Central memory CD8-positive, alpha-beta T cell (primary cell): Measurements from ENCODE around the gene TRIM29.

Experiments
- ATAC-seq: fragments of 150-1000 bp; cut with Tn5 transposase; replicated peaks from 2 replicates; pipeline ENCODE4 v1.10.0; 2022; ENCODE audit warnings: mild to moderate bottlenecking, moderate FRiP score, moderate number of reproducible peaks; ENCODE audit not compliant: poor library complexity, severe bottlenecking; ENCODE audit errors: extremely low read depth
- DNase-seq, 2 donors: peaks; one replicate each; pipeline ENCODE4 v3.0.0; 2021; ENCODE audit warnings: low spot score in 2 of 2
- H3K27ac Mint-ChIP-seq: one replicate; pipeline ENCODE4 v1.8.0; 2022; ENCODE audit warnings: low read depth, mild to moderate bottlenecking, moderate library complexity, mixed read lengths
- H3K27me3 Mint-ChIP-seq: one replicate; pipeline ENCODE4 v1.8.0; 2022; ENCODE audit warnings: mixed read lengths
- H3K36me3 Mint-ChIP-seq: one replicate; pipeline ENCODE4 v1.8.0; 2022; ENCODE audit warnings: mild to moderate bottlenecking, moderate library complexity, mixed read lengths; ENCODE audit not compliant: insufficient read depth
- H3K4me1 Mint-ChIP-seq: one replicate; pipeline ENCODE4 v1.8.0; 2022; ENCODE audit warnings: mixed read lengths
- H3K4me3 Mint-ChIP-seq: one replicate; pipeline ENCODE4 v1.8.0; 2022; ENCODE audit warnings: mild to moderate bottlenecking, moderate library complexity, mixed read lengths
- H3K9me3 Mint-ChIP-seq: one replicate; pipeline ENCODE4 v1.8.0; 2022; ENCODE audit warnings: mixed read lengths

TRIM29 gene

GRCh38 chr11:120105576-120105975 is 32.3 kb downstream of the TRIM29 start:
- Mint-ChIP-seq H3K36me3 (peaks cover 2% of the 10 kb centered on the region), H3K27ac (no peak overlapping the region), H3K9me3 (no peaks in the 10 kb centered on the region), H3K27me3 (peaks cover 63% of the 10 kb centered on the region), H3K4me3 (no peak overlapping the region), H3K4me1 (no peaks in the 10 kb centered on the region)
- DNase-seq: no peak
- no peak for ATAC-seq

- H3K36me3 Mint-ChIP-seq: peaks cover 2% of the 10 kb centered on the region
- H3K4me1 Mint-ChIP-seq: no peaks in the 10 kb centered on the region
- no peak overlapping the region for H3K4me3 Mint-ChIP-seq
- H3K9me3 Mint-ChIP-seq: no peaks in the 10 kb centered on the region
- H3K27ac Mint-ChIP-seq: no peak overlapping the region
- no peak for DNase-seq
- peaks cover 63% of the 10 kb centered on the region for H3K27me3 Mint-ChIP-seq
- ATAC-seq: no peak
Observed at GRCh38 chr11:120104041-120104565, 33.8 kb downstream of the TRIM29 start.

- ATAC-seq: no peak
- H3K9me3 Mint-ChIP-seq: no peaks in the 10 kb centered on the region
- no peak overlapping the region for H3K4me3 Mint-ChIP-seq
- no peaks in the 10 kb centered on the region for H3K4me1 Mint-ChIP-seq
- DNase-seq: no peak
- H3K27ac Mint-ChIP-seq: no peak overlapping the region
- H3K36me3 Mint-ChIP-seq: peaks cover 2% of the 10 kb centered on the region
- H3K27me3 Mint-ChIP-seq: peaks cover 63% of the 10 kb centered on the region
Observed at GRCh38 chr11:120102864-120103122, 35.1 kb downstream of the TRIM29 start.

- Mint-ChIP-seq H3K4me3 (no peak overlapping the region), H3K27ac (no peak overlapping the region), H3K36me3 (peaks cover 2% of the 10 kb centered on the region), H3K9me3 (no peaks in the 10 kb centered on the region), H3K4me1 (no peaks in the 10 kb centered on the region), H3K27me3 (peaks cover 63% of the 10 kb centered on the region)
- no peak for DNase-seq
- no peak for ATAC-seq
Observed at GRCh38 chr11:120102050-120102863, 35.7 kb downstream of the TRIM29 start.

- no peaks in the 10 kb centered on the region for H3K9me3 Mint-ChIP-seq
- H3K4me1 Mint-ChIP-seq: no peaks in the 10 kb centered on the region
- ATAC-seq: no peak
- no peak for DNase-seq
- H3K36me3 Mint-ChIP-seq: no peaks in the 10 kb centered on the region
- no peak overlapping the region for H3K27ac Mint-ChIP-seq
- no peak overlapping the region for H3K4me3 Mint-ChIP-seq
- H3K27me3 Mint-ChIP-seq: peaks cover 67% of the 10 kb centered on the region
Observed at GRCh38 chr11:120098503-120099020, 39.4 kb downstream of the TRIM29 start.

GRCh38 chr11:120097721-120098385 is 40.1 kb downstream of the TRIM29 start:
- no peak for DNase-seq
- no peak for ATAC-seq
- Mint-ChIP-seq H3K4me3 (no peak overlapping the region), H3K4me1 (no peaks in the 10 kb centered on the region), H3K36me3 (no peaks in the 10 kb centered on the region), H3K9me3 (no peaks in the 10 kb centered on the region), H3K27ac (no peak overlapping the region), H3K27me3 (peaks cover 67% of the 10 kb centered on the region)

- no peaks in the 10 kb centered on the region for H3K9me3 Mint-ChIP-seq
- no peaks in the 10 kb centered on the region for H3K36me3 Mint-ChIP-seq
- peaks cover 5% of the 10 kb centered on the region for H3K4me1 Mint-ChIP-seq
- H3K27ac Mint-ChIP-seq: no peak overlapping the region
- no peak for ATAC-seq
- DNase-seq: no peak
- no peak overlapping the region for H3K4me3 Mint-ChIP-seq
- H3K27me3 Mint-ChIP-seq: peaks cover 69% of the 10 kb centered on the region
Observed at GRCh38 chr11:120096369-120097191, 41.3 kb downstream of the TRIM29 start.

GRCh38 chr11:120095516-120095915 is 42.4 kb downstream of the TRIM29 start:
- ATAC-seq: no peak
- no peak overlapping the region for H3K27ac Mint-ChIP-seq
- no peak for DNase-seq
- H3K27me3 Mint-ChIP-seq: peaks cover 58% of the 10 kb centered on the region
- H3K9me3 Mint-ChIP-seq: no peaks in the 10 kb centered on the region
- peaks cover 5% of the 10 kb centered on the region for H3K4me1 Mint-ChIP-seq
- H3K4me3 Mint-ChIP-seq: no peak overlapping the region
- no peaks in the 10 kb centered on the region for H3K36me3 Mint-ChIP-seq

- H3K9me3 Mint-ChIP-seq: no peaks in the 10 kb centered on the region
- ATAC-seq (no peak), DNase-seq (no peak)
- H3K4me1 Mint-ChIP-seq: peaks cover 5% of the 10 kb centered on the region
- no peak overlapping the region for H3K4me3 Mint-ChIP-seq
- H3K27me3 Mint-ChIP-seq: peaks cover 35% of the 10 kb centered on the region
- H3K36me3 Mint-ChIP-seq: no peaks in the 10 kb centered on the region
- H3K27ac Mint-ChIP-seq: no peak overlapping the region
Observed at GRCh38 chr11:120091701-120092100, 46.2 kb downstream of the TRIM29 start.

- no peaks in the 10 kb centered on the region for H3K36me3 Mint-ChIP-seq
- DNase-seq (no peak), ATAC-seq (no peak)
- peaks cover 35% of the 10 kb centered on the region for H3K27me3 Mint-ChIP-seq
- no peak overlapping the region for H3K27ac Mint-ChIP-seq
- no peaks in the 10 kb centered on the region for H3K9me3 Mint-ChIP-seq
- peaks cover 5% of the 10 kb centered on the region for H3K4me1 Mint-ChIP-seq
- no peak overlapping the region for H3K4me3 Mint-ChIP-seq
Observed at GRCh38 chr11:120091121-120091520, 46.8 kb downstream of the TRIM29 start.

GRCh38 chr11:120090411-120090810 is 47.5 kb downstream of the TRIM29 start:
- no peaks in the 10 kb centered on the region for H3K9me3 Mint-ChIP-seq
- peaks cover 5% of the 10 kb centered on the region for H3K4me1 Mint-ChIP-seq
- DNase-seq (no peak), ATAC-seq (no peak)
- H3K36me3 Mint-ChIP-seq: no peaks in the 10 kb centered on the region
- peaks cover 35% of the 10 kb centered on the region for H3K27me3 Mint-ChIP-seq
- no peak overlapping the region for H3K4me3 Mint-ChIP-seq
- no peak overlapping the region for H3K27ac Mint-ChIP-seq
